HG03521 (cell line): ENCODE results near the gene ANAPC13.

Experiments used
- ATAC-seq: cut with Tn5 transposase; IDR thresholded peaks from one replicate; pipeline ENCODE4 v1.9.1; 2021; ENCODE audit warnings: mild to moderate bottlenecking, moderate library complexity; ENCODE audit not compliant: unreplicated experiment

The ANAPC13 gene

DNA sequence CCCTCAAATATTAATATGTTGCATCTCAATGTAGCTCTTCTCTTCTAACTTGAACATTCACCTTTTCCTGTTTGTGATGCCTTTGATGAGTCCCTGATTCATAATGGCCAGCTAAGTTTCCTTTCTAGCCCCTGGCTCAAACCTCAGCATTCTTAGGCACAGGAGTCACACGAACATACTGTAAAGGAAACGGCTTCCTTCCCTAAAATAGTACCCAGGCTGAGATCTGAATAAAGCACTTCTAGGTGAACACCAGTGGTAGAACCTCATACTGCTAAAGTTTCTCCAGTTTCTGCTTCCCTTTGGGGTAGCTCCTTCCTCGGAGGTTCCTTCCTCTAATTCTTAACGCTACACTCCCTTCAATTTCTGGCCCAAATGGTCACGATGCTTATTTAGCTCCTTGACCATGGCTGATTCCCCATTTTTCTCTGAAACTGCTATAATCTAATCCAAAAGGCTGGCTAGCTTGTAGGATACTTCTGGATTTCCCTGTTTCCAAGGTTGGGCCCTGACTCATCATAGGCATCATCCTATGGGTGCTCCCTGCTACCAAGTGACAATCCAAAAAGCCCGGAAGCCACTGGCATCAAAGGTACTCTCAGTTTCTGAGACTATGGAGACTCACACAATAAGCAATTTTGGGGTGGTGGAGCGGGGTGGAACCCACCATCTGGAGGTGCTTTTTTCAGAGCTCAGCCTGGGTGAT is 2.4 kb downstream of the ANAPC13 start:
- ATAC-seq, result no peak

DNA sequence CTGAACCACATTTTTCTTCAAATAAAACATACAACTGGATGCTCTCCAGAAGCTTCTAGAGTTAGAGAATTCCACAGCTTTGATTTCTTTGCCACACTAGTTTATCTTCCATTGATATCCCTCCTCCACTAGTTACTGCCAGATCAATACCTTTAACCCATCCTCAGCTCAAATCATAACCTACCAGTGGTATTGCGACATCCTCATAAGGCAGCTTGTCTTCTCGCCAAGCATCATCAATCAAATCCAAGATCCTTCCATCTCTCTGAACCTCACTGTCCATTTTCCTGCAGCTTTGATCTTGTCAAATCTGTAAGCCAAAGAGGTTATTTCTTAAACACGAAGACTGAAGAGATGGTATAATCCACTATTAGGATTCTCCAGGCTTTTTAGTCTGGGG is 3.2 kb downstream of the ANAPC13 start:
- ATAC-seq, result no peak

DNA sequence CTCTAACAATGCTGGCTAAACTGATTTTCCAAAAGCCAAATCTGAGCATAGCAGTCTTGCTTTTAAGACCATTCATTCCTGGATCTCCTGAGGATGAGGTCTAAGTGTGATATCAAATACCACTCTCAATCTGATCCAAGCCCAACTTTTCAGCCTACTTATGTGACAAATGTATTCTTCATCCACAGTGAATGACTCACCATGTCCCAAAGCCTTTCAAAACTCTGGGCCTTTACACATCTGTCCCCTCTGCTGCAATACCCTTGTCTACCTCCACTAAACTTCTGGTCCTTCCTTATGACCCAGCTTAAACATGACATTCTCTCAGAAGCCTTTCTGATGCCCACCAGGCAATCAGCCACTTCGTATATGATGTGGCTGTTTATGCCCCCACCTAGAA is 4.6 kb downstream of the ANAPC13 start:
- ATAC-seq, result no peak

DNA sequence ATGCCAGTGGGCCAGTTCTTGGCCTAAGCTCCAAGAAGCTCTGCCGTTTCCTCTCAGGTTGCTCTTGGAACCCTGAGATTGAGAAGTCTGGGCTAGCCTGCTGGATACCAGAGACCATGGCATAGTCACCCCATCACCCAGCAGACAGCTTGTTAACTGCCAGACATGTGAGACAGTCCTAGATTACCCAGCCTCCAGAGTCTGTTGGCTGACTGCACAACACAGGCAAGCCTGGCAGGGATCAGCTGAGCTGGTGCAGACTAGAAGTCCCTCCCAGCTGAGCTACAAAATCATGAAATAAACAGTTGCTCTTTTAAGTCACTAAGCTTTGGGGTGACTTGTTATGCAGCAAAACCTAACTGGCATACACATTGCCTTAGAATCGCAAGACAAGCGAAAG is 5.2 kb downstream of the ANAPC13 start:
- ATAC-seq, result no peak

DNA sequence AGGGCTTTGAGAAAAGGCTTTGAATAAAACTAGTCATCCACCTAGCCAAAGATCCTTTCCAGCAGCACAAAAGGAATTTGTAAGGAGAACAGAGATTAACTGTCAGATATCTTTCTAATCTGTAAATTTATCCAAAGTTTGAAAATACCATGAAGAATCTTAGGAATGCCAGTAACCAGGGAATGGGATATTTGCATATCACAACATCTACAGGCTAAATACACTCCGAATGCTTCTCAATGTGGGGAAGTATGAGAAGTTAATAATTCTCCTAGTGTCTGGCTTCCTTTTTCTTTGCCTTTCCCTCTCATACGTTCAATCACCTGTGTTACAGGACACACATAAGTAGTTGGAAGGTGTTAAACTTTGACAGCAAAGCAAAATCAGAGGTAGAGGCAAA is 7.8 kb downstream of the ANAPC13 start:
- ATAC-seq, result no peak

DNA sequence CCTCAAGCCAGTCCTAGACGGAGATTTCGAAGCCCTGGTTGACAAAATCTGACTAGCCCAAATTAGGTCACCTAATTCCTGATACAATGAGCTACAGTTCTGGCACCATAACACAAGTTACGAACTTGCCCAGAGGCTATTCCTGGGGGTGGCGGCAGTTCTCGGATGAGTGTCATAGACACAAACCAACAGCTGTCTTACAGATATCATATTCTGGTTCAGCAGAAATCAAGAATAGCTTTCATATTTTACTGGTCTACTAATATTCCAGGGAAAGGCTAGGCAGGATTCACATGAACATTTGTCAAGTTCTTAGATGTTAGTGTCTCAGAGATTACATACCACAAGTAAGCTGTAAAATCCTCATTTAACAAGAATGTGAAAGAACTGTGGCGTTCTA is 8.8 kb downstream of the ANAPC13 start:
- no peak for ATAC-seq

DNA sequence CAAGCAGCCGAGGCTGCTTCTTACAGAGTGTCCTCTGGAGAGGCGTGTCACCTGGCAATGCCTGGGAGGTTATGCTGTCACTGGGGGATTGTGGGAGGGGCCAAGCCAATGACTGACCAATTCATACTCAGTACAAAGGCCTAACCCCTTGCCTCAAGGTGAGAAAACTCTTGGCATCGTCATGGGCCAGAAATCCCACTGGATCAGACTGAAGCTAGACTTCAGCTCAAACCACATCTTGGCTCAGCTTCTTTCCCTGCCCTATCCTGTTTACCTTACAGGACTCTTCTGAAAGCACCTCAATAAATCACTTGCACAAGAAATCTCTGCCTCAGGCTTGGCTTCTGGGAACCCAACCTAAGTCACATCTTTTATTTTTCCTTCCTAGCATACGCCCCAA is 9.5 kb downstream of the ANAPC13 start:
- no peak for ATAC-seq

DNA sequence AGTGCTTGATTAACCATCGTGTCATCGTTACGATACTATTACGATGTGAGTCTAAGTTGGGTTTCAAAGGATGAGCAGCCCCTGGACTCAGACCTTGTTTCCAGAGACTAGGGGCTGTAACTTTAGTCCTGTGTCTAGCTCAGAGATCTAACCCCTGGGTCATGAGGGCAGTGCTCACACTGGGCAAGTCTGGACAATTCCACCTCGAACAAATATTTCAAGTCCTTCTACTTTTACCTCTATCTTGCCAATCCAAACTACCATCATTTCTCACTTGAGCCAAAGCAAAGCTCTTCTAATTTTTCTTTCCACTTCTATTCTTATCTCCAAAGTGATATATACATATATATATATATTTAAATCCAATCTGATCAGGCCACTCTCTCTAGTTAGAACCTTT is 10.8 kb downstream of the ANAPC13 start:
- no peak for ATAC-seq

DNA sequence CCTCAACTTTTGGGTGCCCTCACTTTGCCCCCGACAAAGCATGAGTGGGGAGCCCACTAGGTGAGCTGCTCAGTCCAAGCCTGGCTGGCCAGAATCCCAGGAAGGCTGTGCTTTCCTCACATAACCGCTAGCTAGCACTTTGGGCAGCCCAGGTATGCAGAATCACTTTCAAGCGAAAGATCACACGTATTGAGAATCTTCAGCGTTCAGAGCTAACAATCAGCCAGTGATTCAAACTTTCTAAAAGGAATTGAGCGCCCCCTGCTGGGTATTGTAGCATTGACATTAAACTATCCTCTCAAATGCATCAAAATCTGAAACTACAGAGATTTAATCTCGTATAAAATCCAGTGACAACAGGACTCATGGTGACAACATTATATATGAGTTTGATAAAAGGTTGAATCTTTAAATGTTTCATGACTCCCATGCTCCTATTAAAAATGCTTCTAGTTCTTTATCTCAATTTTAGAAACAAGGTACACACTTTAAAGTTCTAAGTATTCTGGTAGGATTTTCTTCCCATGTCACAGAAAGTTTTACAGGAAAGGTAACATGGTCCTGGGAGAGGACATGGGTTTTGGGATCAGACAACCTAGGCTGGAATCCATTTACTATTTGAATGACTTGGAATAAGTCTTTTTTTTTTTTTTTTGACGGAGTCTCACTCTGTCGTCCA is 11.8 kb downstream of the ANAPC13 start:
- ATAC-seq, result no peak

DNA sequence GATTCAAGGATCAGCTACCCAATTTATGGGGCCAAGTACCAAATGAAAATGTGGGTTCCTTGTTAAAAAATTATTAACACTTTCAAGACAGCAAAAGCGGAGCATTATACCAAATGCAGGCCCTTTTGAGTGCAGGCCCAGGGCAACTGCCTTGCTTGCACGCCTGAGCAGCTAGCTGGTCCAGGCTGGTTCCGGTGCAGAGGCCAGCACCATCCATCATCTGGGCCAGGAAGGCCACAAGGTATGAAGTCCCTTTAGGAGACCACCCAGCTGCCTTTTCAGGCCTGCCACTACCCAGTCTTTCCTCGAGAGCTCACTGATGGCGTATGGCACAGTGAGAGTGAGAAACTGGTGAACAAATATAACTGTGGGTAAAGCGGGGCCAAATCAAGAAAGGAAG is 13.0 kb downstream of the ANAPC13 start:
- ATAC-seq, result no peak

DNA sequence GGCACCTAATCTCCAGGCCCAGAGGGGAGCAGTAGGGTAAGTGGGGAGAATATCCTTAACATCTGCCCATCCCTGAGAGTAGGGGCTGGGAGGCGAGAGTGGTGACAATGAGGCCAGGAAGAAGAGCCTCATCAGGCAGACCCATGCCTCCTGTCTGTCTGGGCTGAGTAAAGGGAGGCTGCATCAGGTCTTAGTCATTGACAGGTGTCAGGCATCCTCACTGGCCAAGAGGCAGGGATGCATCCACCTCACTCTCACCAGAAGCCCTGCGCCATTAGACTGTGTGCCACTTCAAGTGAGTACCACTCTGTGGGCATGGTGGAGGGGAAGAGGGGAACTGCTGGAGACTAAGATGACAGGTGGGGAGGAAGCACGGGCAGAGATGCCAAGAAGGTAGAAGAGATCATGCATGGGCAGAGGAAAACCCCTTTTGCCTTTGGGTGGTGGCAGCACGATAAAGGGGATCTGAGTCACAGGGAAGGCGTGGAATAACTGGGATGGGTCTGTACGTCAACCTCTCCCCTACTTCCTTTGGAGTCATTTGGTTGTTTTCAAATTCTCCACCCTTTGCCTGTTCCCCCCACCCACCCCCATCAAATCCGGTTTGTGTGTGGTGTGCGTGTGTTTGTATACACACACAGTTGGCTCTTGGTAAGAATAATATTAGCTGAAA is 14.1 kb downstream of the ANAPC13 start:
- ATAC-seq, result no peak

DNA sequence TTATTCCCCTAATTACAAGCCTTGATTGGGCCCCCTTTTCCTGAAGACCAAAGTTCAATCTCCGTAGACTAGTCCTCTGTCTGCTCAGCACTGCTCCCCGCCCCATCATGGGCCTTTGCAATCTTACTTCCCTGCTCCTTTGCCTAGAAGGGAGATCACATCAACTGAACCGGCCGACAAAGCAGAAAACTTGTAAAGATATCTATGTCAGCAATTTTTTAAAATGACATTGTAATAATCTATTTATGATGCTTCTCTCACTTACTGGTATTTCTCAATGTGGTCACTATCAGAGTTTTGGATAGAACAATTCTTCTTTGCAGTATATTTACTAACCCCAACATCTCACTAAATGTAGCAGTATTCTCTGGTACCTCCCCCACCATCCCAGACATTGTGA is 17.3 kb downstream of the ANAPC13 start:
- ATAC-seq, result no peak

DNA sequence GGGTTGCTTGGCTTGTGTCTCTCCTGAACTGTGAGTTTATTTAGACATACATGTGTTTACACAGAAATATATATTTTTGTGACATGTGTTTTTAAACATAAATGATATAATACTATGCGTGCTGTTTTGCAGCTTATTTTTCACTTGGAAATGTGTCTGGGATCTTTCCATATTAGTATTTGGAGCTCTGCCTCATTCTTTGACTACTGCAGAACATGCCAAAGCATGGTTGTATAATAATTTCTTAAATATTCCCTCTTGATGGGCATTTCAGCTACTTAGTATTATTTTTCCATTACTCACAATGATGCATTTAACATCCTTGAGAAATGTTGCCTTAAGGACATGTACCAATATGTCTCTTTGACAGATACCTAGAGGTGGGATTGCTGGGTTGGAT is 19.5 kb downstream of the ANAPC13 start:
- no peak for ATAC-seq

DNA sequence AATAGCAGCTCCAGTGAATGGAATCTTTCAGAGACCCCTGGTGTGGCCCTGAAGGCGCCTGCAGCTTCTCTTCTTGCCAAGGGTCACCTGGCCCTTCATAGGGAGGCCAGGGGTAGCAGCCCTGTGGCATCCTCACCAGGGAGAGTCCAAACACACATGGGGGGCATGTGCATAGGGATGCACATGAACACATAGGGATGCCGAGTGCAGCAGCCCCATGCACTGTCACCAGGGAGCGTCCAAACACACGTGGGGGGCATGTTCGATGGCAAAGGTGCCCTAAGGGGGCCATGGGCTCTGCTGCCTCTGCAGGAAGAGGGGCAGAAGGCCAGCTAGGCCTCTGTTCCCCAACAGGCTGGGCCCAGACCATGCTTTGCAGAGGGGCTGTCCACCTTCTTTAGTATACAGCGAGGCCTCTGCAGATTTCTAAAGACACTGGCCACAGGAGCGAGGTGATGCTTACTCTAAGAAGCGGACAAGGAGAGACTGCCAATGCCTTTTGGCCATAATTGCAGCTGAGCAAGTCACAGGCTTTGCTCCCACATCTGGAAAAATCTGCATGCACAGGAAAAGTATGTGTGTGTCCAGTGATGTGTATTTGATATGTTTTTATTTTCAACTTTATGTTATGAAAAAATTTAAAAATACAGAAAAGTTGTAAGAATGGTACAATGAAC is 21.0 kb downstream of the ANAPC13 start:
- ATAC-seq, result no peak

DNA sequence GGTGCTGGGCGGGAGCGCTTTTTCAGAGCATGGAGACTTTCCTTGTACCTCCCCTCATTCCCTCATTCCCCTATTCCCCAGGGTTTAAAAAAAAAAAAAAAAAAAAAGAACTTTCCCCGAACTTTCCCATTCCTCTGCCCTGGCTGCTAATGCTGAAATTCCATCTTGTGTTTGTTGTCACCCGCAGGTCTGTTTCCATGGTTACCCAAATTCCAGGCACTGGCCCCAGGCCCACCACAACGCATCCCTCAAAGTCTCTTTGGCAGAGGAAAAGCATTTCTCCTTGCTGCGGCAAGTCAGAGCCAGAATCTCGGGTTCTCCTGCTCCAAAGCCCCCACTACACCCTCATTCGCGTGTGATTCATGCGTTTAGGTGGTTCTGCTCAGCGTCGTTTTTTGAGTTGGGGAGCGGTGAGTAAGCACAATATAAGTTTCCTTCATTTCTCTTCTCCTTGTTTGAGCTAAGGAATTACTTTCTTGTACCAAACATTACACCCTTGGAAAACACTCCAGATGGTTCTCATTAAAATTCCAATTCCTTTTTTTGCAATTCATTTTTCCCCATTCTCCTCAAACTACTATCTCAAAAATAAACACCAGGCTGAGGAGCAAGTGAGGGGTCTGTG is 21.6 kb downstream of the ANAPC13 start:
- no peak for ATAC-seq

DNA sequence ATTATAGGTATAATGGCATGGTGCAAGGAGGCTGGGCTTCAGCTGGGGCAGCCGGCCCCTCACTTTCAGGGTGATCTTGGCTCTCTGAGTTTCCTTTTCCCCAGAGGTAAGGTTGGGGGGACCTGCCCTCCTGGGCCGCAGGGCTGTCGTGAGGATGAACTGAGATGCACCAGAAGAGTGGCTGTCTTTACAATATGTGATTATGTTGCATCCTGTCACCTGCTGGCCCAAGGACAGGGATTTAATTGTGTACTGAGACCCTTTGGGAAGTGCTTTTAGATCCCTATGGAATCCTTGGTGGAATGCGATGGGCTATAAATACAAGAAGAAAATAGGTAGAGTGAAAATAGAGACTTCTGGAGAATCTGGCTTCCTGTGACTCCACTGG is 22.1 kb downstream of the ANAPC13 start:
- no peak for ATAC-seq

DNA sequence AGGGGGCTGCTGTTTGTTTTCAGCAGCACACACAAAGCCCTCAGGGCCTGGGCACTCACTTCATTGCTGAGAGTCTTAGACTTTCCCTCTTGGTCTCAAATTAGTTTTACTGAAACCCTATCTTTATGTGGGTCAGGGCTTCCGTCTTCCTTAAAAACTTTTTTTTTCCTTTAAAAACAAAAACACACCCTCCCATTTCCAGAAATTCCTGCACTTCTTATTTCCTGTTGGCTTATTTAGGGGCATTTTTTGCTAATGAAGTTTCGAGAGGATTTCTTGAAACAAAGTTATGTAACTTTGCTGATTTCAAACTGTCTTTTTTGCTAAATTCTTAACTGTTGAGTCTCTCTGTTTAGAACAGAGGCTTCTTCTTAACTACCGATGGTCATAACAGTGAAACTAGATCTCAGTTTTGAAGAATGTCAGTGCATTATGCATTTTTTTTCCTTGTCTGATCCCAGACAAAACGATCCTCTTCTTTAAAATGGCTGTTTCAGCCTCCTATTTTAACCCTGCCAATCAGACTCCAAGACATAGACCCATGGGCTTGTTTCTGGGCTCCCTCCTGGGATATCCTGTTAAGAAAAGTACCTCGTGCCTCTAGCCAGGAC is 23.3 kb downstream of the ANAPC13 start:
- no peak for ATAC-seq

DNA sequence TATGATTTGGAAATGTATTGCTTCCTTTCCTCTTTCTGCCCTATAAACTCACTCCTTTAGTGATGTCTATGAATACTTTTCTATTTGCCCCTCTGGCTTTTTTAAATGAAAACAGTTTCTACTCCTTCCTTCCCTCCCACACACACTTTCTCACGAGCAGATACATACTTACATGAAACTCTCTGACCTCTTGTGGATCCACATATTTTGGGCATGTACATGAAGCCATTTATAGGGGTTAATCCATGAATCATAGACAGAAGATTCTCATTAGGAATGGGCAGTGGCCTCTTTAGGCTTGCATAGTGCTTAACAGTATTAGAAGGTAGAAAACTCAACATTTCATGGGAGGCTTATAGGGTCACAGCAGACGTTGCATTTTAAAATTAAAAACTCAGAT is 24.8 kb downstream of the ANAPC13 start:
- no peak for ATAC-seq

DNA sequence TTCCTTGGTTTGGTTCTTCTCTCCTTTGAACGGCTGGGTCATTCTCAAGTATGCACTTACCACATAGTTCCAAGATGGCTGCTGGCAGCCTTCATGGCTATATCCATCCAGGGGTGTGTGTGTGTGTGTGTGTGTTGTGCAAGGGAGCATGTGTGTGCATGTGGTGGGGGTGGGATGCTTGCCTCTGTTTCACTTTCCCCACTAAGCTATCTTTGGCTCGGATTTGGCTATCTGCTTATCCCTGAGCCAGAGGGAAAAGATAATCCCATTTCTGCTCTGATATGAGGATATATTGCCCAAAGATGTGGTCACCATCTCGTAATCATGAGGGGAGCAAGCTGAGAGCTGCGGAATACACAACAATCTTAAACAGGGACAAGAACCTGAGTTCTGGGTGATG is 26.2 kb downstream of the ANAPC13 start:
- no peak for ATAC-seq

DNA sequence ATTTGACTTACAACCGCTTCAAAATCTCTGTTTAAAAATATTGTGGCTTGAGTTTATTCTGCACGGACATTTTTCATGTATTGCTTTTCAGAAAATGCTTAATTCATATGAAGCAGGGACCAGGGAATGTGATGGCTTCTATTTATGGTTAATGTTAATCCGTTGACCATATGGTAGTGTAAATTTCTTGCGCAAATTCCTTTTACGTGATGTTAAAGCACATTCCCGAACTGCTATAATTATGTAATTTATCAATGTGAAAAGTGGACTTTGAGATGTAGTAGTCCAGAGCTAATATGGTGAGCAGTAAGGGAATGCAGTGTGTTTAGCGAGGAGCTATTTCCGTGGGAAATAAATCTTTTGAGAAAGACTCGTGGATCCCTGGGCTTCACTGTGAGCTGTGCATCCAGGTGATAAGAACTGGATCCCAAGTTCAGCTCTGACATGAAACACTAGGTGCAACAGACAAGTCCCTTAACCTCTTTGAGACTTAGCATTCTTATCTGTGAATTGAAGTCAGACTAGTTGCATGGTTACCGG is 27.3 kb downstream of the ANAPC13 start:
- ATAC-seq, result no peak
